ENCODE results near the gene NEURL4. TPM values are rescaled to one million over a fixed set of nuclear protein-coding genes. Genes with fewer than 3 reads are reported as not detected.

The NEURL4 gene
- total and polyA plus RNA-seq, 4 donors, result 28.6 to 56.4 (median 36.3) TPM

DNA sequence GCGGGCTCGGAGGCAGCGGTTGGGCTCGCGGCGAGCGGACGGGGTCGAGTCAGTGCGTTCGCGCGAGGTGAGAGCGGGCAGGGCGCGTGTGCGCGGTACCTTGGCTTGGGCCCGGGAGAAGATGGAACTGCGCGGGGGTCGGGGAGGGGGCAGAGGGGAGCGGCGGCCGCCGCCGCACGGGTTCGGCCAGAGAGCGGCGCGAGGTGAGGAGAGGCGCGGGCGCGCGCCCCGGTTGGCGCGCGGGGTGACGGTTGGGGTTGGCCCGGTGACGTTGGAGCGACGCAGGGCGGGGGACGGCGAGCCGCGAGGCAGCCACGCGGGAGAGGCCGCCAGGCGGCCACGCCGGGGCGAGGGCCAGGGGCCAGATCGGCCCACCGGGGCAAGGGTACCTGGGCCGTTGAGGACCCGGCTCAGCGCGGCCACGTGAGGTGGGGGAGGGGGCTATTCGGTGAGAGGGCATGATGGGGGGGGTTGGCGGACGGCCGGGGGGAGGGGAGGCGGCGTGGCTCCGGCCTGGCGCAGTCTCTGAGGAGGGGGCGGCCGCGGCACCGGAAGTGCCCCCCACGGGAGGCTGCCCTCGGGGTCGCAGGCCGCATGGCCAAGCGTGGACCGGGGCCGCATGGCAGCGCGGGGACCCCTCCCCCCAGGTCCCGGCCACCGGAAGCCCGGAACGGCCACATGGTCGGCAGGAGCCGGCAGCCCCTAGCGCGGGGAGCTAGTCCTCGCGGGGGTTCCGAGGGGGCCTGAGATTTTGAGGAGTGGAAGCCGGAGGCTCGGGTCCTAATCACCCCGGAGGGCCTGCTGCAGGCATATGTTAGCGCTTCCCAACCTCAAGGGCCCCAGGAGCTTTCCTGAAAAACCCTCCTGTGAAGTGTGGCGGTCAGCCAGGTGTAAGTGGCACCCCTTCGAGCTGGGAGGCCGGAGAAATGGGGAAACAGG is 21.2 kb downstream of the NEURL4 start:
- peaks cover 31% of the 10 kb centered on the region for H3K4me1 ChIP-seq (ENCODE audit: control insufficient read depth, insufficient read depth, low read length)
- H3K36me3 ChIP-seq (ENCODE audit: control insufficient read depth, insufficient read depth, low read length), result peaks cover 37% of the 10 kb centered on the region
- under 1% methylated on average over 102 of the region's 104 CpGs for WGBS (ENCODE audit: insufficient coverage)
- peak in 1 of 6 donors; percentile 35 for DNase-seq (ENCODE audit: low read depth in 4 of 6, low spot score in 6 of 6)
- H3K27ac ChIP-seq (ENCODE audit: low read depth, low read length), result peak overlapping the region; percentile 96
- no peaks in the 10 kb centered on the region for H3K27me3 ChIP-seq (ENCODE audit: control insufficient read depth, insufficient read depth, low read length)
- H3K9me3 ChIP-seq (ENCODE audit: control insufficient read depth, insufficient read depth, low read length), result no peaks in the 10 kb centered on the region
- peak overlapping the region; percentile 50 for H3K4me3 ChIP-seq (ENCODE audit: low read depth, low read length)

DNA sequence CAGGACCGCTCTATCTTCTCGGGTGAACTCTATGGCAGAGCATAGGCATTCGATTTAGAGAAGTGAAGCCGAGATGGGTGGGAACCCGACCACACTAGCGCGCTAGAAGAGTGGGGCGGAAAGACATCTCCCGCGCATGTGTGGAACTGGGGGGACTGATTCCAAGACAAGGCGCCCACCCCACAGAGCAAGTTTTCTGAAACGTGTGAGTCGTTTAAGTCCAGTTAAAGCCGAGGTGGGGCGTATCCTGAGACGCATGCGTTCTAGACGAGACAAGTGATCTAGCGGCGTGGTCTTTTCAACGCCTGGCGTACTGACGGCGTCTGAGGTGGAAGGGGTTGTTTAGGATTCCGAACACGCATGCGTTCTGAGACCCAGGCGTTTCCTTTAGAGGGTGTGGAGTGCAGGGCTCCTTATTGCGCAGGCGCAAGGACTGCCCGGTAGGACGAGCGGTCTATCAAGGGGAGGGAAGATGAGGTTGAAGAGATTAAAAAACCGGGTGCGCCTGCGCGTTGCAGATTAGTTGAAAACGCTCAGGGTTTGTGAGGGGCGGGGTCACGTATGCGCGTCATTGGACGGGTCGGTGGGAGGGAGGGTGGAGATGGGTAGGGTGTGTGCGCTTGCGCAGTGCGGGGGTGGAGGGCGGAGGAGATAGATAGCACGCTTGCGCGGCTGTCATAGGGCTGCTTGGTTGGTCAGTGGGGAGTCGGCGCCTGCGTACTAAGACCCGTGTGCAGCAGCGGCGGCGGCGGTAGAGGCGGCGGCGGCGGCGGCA is 22.0 kb downstream of the NEURL4 start, which contains the start of gene EIF5A:
Gene EIF5A (plus strand): TSS at position 718 of the 775 bp plus-strand sequence. CDS start 2,008 bp downstream, outside the sequence.
- under 1% methylated on average over 64 of the region's 64 CpGs for WGBS (ENCODE audit: insufficient coverage)
- peaks cover 28% of the 10 kb centered on the region for H3K36me3 ChIP-seq (ENCODE audit: control insufficient read depth, insufficient read depth, low read length)
- peaks cover 25% of the 10 kb centered on the region for H3K4me1 ChIP-seq (ENCODE audit: control insufficient read depth, insufficient read depth, low read length)
- H3K27ac ChIP-seq (ENCODE audit: low read depth, low read length), result peak within 1 kb of the TSS; percentile 96
- H3K4me3 ChIP-seq (ENCODE audit: low read depth, low read length), result peak within 1 kb of the TSS; percentile 50
- no peaks in the 10 kb centered on the region for H3K9me3 ChIP-seq (ENCODE audit: control insufficient read depth, insufficient read depth, low read length)
- peak; percentile 99 to 100 (median 100) for DNase-seq (ENCODE audit: low read depth in 4 of 6, low spot score in 6 of 6)
- H3K27me3 ChIP-seq (ENCODE audit: control insufficient read depth, insufficient read depth, low read length), result no peaks in the 10 kb centered on the region

- H3K36me3 ChIP-seq (ENCODE audit: control insufficient read depth, insufficient read depth, low read length), result peaks cover 3% of the 10 kb centered on the region
- no peak overlapping the region for H3K4me3 ChIP-seq (ENCODE audit: low read depth, low read length)
- H3K27ac ChIP-seq (ENCODE audit: low read depth, low read length), result no peak overlapping the region
- 100% methylated on average over 1 of the region's 7 CpGs for WGBS (ENCODE audit: insufficient coverage)
- no peaks in the 10 kb centered on the region for H3K9me3 ChIP-seq (ENCODE audit: control insufficient read depth, insufficient read depth, low read length)
- no peak for DNase-seq (ENCODE audit: low read depth in 4 of 6, low spot score in 6 of 6)
- H3K27me3 ChIP-seq (ENCODE audit: control insufficient read depth, insufficient read depth, low read length), result peaks cover 3% of the 10 kb centered on the region
- H3K4me1 ChIP-seq (ENCODE audit: control insufficient read depth, insufficient read depth, low read length), result peaks cover 19% of the 10 kb centered on the region
Measured at GRCh38 chr17:7304179-7304578, 25.0 kb downstream of the NEURL4 start.

DNA sequence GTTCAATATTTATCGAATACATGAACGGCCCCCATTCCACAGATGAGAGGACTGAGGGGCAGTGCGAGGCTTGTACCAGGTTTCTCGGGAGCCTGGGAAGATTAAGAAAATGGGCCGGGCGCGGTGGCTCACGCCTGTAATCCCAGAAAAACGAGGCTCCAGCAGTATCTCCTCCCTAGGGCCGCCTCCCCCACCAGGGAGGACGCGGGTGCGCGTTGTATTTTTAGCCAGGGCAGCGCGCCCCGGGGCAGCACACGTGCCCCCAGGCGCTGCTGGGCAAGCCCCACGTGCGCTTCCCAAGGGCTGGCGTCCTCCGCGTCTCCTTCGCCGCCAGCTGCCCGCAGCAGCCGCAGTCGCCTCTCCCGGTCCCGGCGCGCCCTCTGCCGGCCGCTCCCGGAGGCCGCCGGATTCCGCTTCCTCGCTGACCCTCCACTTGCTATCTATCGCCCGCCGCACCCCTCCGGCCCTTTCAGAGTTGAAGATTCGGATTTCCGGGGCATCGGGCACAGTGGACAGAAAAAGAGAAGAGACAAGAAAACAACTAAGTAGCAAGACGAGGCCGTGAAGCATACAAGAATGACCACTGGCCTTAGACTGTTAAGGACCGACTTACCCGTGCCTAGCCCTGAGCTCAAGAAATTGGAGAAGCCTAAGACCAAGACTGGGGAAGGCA is 32.8 kb downstream of the NEURL4 start:
- Histone ChIP-seq H3K36me3 (ENCODE audit: control insufficient read depth, insufficient read depth, low read length) (no peaks in the 10 kb centered on the region), H3K9me3 (ENCODE audit: control insufficient read depth, insufficient read depth, low read length) (no peaks in the 10 kb centered on the region), H3K4me1 (ENCODE audit: control insufficient read depth, insufficient read depth, low read length) (peaks cover 35% of the 10 kb centered on the region), H3K27me3 (ENCODE audit: control insufficient read depth, insufficient read depth, low read length) (peaks cover 50% of the 10 kb centered on the region), H3K4me3 (ENCODE audit: low read depth, low read length) (no peak overlapping the region), H3K27ac (ENCODE audit: low read depth, low read length) (no peak overlapping the region)
- DNase-seq (ENCODE audit: low read depth in 4 of 6, low spot score in 6 of 6), result peak in 2 of 6 donors; percentile 86 to 89
- WGBS (ENCODE audit: insufficient coverage), result 3% methylated on average over 50 of the region's 51 CpGs

DNA sequence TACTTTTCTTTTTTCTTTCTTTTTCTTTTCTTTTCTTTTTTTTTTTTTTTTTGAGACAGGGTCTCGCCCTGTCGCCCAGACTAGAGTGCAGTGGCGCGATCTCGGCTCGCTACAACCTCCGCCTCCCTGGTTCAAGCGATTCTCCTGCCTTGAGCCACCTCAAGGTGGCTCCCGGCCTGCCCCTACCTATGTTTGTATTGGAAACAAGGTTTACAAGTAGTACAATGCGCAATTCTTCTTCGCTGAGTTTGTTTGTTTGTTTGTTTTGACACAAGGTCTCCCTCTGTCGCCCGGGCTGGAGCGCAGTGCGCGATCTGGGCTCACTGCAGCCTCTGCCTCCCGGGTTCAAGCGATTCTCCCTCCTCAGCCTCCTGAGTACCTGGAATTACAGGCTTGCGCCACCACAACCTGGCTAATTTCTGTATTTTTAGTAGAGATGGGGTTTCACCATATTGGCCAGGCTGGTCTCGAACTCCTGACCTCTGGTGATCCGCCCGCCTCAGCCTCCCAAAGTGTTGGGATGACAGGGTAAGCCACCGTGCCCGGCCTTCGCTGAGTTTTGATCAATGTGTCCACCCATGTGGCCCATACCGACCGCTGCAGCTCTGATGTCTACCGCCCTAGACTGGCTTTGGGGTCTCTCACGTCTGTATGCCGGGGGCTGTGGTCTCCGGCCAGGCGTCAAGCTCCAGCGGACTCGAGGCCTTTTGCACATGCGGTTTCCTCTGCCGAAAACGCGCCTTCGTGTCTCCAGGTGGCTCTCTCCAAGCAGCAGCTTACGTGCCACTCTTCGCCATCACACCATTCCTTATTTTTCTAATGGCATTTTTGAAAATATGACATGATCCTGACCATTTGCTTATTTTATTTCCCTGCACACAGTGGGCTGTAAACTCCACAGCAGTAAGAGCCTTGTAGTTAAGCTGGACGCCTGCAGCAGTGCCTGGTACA is 33.6 kb downstream of the NEURL4 start:
- Histone ChIP-seq H3K9me3 (ENCODE audit: control insufficient read depth, insufficient read depth, low read length) (no peaks in the 10 kb centered on the region), H3K4me3 (ENCODE audit: low read depth, low read length) (no peak overlapping the region), H3K36me3 (ENCODE audit: control insufficient read depth, insufficient read depth, low read length) (no peaks in the 10 kb centered on the region), H3K4me1 (ENCODE audit: control insufficient read depth, insufficient read depth, low read length) (peaks cover 35% of the 10 kb centered on the region), H3K27me3 (ENCODE audit: control insufficient read depth, insufficient read depth, low read length) (peaks cover 55% of the 10 kb centered on the region), H3K27ac (ENCODE audit: low read depth, low read length) (no peak overlapping the region)
- DNase-seq (ENCODE audit: low read depth in 4 of 6, low spot score in 6 of 6), result peak in 1 of 6 donors; percentile 24
- WGBS (ENCODE audit: insufficient coverage), result 43% methylated on average over 37 of the region's 42 CpGs

- peak in 2 of 6 donors; percentile 72 to 93 for DNase-seq (ENCODE audit: low read depth in 4 of 6, low spot score in 6 of 6)
- no peak within 1 kb of the TSS for H3K27ac ChIP-seq (ENCODE audit: low read depth, low read length)
- 0% methylated on average over 51 of the region's 57 CpGs for WGBS (ENCODE audit: insufficient coverage)
- peaks cover 35% of the 10 kb centered on the region for H3K4me1 ChIP-seq (ENCODE audit: control insufficient read depth, insufficient read depth, low read length)
- H3K9me3 ChIP-seq (ENCODE audit: control insufficient read depth, insufficient read depth, low read length), result no peaks in the 10 kb centered on the region
- peaks cover 59% of the 10 kb centered on the region for H3K27me3 ChIP-seq (ENCODE audit: control insufficient read depth, insufficient read depth, low read length)
- no peaks in the 10 kb centered on the region for H3K36me3 ChIP-seq (ENCODE audit: control insufficient read depth, insufficient read depth, low read length)
- H3K4me3 ChIP-seq (ENCODE audit: low read depth, low read length), result peak within 1 kb of the TSS; percentile 16
Measured at GRCh38 chr17:7294614-7295153, 34.5 kb downstream of the NEURL4 start, which contains the start of gene YBX2. Gene YBX2, minus strand, starts transcription at chr17:7294639. Its CDS starts 139 bp downstream, at chr17:7294500.

GRCh38 chr17:7293816-7294613 is 35.1 kb downstream of the NEURL4 start:
- Histone ChIP-seq H3K27me3 (ENCODE audit: control insufficient read depth, insufficient read depth, low read length) (peaks cover 59% of the 10 kb centered on the region), H3K4me1 (ENCODE audit: control insufficient read depth, insufficient read depth, low read length) (peaks cover 35% of the 10 kb centered on the region), H3K27ac (ENCODE audit: low read depth, low read length) (no peak overlapping the region), H3K36me3 (ENCODE audit: control insufficient read depth, insufficient read depth, low read length) (no peaks in the 10 kb centered on the region), H3K4me3 (ENCODE audit: low read depth, low read length) (peak overlapping the region; percentile 16), H3K9me3 (ENCODE audit: control insufficient read depth, insufficient read depth, low read length) (no peaks in the 10 kb centered on the region)
- 1% methylated on average over 75 of the region's 75 CpGs for WGBS (ENCODE audit: insufficient coverage)
- no peak for DNase-seq (ENCODE audit: low read depth in 4 of 6, low spot score in 6 of 6)

DNA sequence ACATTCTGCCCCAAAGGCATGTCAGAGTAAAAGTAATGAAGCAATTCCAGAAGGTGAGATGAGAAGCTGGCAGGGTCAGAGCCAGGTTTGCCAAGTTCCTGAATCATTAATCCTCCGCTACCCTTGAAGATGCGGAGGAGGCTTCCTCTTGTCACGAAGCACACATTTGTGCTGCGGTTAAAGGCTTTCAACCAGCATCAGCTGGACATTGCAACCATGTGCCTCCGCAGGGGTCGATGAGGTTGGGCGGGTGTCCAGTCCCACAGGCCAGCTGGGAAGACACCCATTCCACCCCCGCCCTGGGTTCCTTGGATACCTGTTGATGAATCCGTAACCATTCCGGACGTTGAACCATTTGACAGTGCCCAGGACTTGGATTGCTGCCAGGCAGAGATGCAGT is 36.0 kb downstream of the NEURL4 start:
- H3K4me1 ChIP-seq (ENCODE audit: control insufficient read depth, insufficient read depth, low read length), result peaks cover 35% of the 10 kb centered on the region
- DNase-seq (ENCODE audit: low read depth in 4 of 6, low spot score in 6 of 6), result no peak
- peaks cover 59% of the 10 kb centered on the region for H3K27me3 ChIP-seq (ENCODE audit: control insufficient read depth, insufficient read depth, low read length)
- 88% methylated on average over 10 of the region's 11 CpGs for WGBS (ENCODE audit: insufficient coverage)
- no peak overlapping the region for H3K4me3 ChIP-seq (ENCODE audit: low read depth, low read length)
- no peaks in the 10 kb centered on the region for H3K36me3 ChIP-seq (ENCODE audit: control insufficient read depth, insufficient read depth, low read length)
- H3K9me3 ChIP-seq (ENCODE audit: control insufficient read depth, insufficient read depth, low read length), result no peaks in the 10 kb centered on the region
- H3K27ac ChIP-seq (ENCODE audit: low read depth, low read length), result no peak overlapping the region
